Common myeloid progenitor, CD34-positive (primary cell): ENCODE data around the gene GFRA1.
"Not testable (repeated sequence)": the region's sequence is repeated elsewhere in the genome, so short reads cannot be mapped to it uniquely, and the experiment has no call there.

Experiments
- CTCF ChIA-PET: fragments of 350-600 bp; sonication (Branson Sonifier 250); formaldehyde crosslinking; loops from one replicate; lab custom pipeline; 2021; ENCODE audit warnings: antibody characterized with exemption; lab: Charles Lee
- POLR2A ChIA-PET: fragments of 350-600 bp; sonication (Branson Sonifier 250); formaldehyde crosslinking; loops from one replicate; lab custom pipeline; 2021; ENCODE audit warnings: antibody characterized with exemption; lab: Charles Lee
- DNase-seq, 3 donors: peaks; one replicate each; pipeline versions ENCODE4 v3.0.0 to v3.0.0-alpha.2; 2013
- H3K27ac ChIP-seq, 2 experiments: 1 replicate in 1 of 2; 2 replicates in 1 of 2; pipeline ENCODE4 v1.7.0; 2013; ENCODE audit warnings: inconsistent platforms in 2 of 2, low read length in 2 of 2, mild to moderate bottlenecking in 2 of 2, low read depth in 1 of 2, moderate library complexity in 1 of 2; ENCODE audit not compliant: severe bottlenecking in 2 of 2, insufficient read depth in 1 of 2, poor library complexity in 1 of 2
- H3K27me3 ChIP-seq, 5 experiments: replicated peaks in 2 of 5; 1 replicate in 3 of 5; 2 replicates in 2 of 5; pipeline versions ENCODE4 v1.6.1 to v1.7.0; 2013; ENCODE audit warnings: low read length in 4 of 5, mild to moderate bottlenecking in 2 of 5, moderate library complexity in 2 of 5, inconsistent platforms in 1 of 5; ENCODE audit not compliant: insufficient read depth in 5 of 5, control insufficient read depth in 4 of 5
- H3K36me3 ChIP-seq, 4 experiments: 1 replicate in 2 of 4; 2 replicates in 2 of 4; pipeline versions ENCODE4 v1.6.1 to v1.7.0; 2013; ENCODE audit warnings: low read length in 3 of 4, control low read depth in 1 of 4, mild to moderate bottlenecking in 1 of 4; ENCODE audit not compliant: control insufficient read depth in 4 of 4, insufficient read depth in 4 of 4
- H3K4me1 ChIP-seq, 4 experiments: 1 replicate in 3 of 4; 2 replicates in 1 of 4; pipeline versions ENCODE4 v1.6.1 to v1.7.1; 2013; ENCODE audit warnings: low read length in 3 of 4, mild to moderate bottlenecking in 3 of 4, control low read depth in 1 of 4, inconsistent platforms in 1 of 4, moderate library complexity in 1 of 4; ENCODE audit not compliant: control insufficient read depth in 4 of 4, insufficient read depth in 4 of 4; ENCODE audit errors: control extremely low read depth in 1 of 4
- H3K4me3 ChIP-seq, 7 experiments: 1 replicate in 4 of 7; 2 replicates in 3 of 7; pipeline versions ENCODE4 v1.5.1 to v1.7.0; 2013; ENCODE audit warnings: mild to moderate bottlenecking in 7 of 7, low read length in 6 of 7, moderate library complexity in 6 of 7, inconsistent platforms in 2 of 7, low read depth in 2 of 7, control low read depth in 1 of 7; ENCODE audit not compliant: insufficient read depth in 4 of 7, control insufficient read depth in 1 of 7; ENCODE audit errors: extremely low read depth in 1 of 7
- H3K9me3 ChIP-seq, 5 experiments: 1 replicate in 4 of 5; 2 replicates in 1 of 5; pipeline versions ENCODE4 v1.6.1 to v1.7.1; 2013; ENCODE audit warnings: low read length in 4 of 5, mild to moderate bottlenecking in 2 of 5, inconsistent platforms in 1 of 5, low read depth in 1 of 5, moderate library complexity in 1 of 5; ENCODE audit not compliant: control insufficient read depth in 4 of 5, insufficient read depth in 2 of 5; ENCODE audit errors: control extremely low read depth in 1 of 5
- WGBS: methylation state at CpG from one replicate; pipeline ENCODE4 v1.1.5; 2013; ENCODE audit not compliant: insufficient coverage; 5-methylcytosine and 5-hydroxymethylcytosine counted together

The GFRA1 gene

DNA sequence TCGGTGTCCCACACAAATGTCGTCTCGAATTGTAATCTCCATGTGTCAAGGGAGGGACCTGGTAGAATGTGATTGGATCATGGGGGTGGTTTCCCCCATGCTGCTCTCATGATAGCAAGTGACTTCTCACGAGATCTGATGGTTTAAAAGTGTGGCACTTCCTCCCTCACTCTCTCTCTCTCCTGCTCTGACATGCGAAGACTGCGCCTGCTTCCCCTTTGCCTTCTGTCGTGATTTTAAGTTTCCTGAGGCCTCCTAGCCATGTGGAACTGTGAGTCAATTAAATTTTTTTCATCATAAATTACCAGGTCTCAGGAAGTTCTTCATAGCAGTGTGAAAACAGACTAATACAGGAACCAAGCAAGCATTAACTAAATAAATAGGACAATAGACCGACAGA is 229.1 kb downstream of the GFRA1 start:
- Histone ChIP-seq H3K9me3 (peaks cover 0 to 1% (median 0%) of the 10 kb centered on the region in 5 experiments), H3K36me3 (no peaks in the 10 kb centered on the region), H3K4me1 (peaks cover 0 to 9% (median 4%) of the 10 kb centered on the region in 4 experiments), H3K27me3 (no peaks in the 10 kb centered on the region), H3K27ac (no peak overlapping the region), H3K4me3 (no peak overlapping the region)
- 35% methylated on average over 6 of the region's 8 CpGs for WGBS
- ChIA-PET CTCF (interaction anchor here (1.4 kb wide), 1 partner anchor 34 kb away, joined by 3 read pairs; no protein-coding TSS in a partner anchor), POLR2A (no interaction called here)
- DNase-seq = peak; percentile 25 to 72 (median 66)

GRCh38 chr10:116043304-116043703 is 229.7 kb downstream of the GFRA1 start:
- Histone ChIP-seq H3K9me3 (peaks cover 0 to 1% (median 0%) of the 10 kb centered on the region in 5 experiments), H3K4me3 (no peak overlapping the region), H3K4me1 (peaks cover 0 to 9% (median 4%) of the 10 kb centered on the region in 4 experiments), H3K36me3 (no peaks in the 10 kb centered on the region), H3K27ac (no peak overlapping the region), H3K27me3 (no peaks in the 10 kb centered on the region)
- no peak for DNase-seq
- CTCF ChIA-PET = interaction anchor here (1.4 kb wide), 1 partner anchor 34 kb away, joined by 3 read pairs; no protein-coding TSS in a partner anchor
- 100% methylated on average over 1 of the region's 3 CpGs for WGBS
- POLR2A ChIA-PET = no interaction called here

- peaks cover 0 to 9% (median 4%) of the 10 kb centered on the region in 4 experiments for H3K4me1 ChIP-seq
- CTCF ChIA-PET = no interaction called here
- H3K27me3 ChIP-seq = no peaks in the 10 kb centered on the region
- POLR2A ChIA-PET = interaction anchor here (0.6 kb wide), 1 partner anchor 140 kb away, joined by 3 read pairs; no protein-coding TSS in a partner anchor
- no peak for DNase-seq
- H3K4me3 ChIP-seq = no peak overlapping the region
- H3K9me3 ChIP-seq = peaks cover 0 to 1% (median 0%) of the 10 kb centered on the region in 5 experiments
- 100% methylated on average over 4 of the region's 4 CpGs for whole genome bisulfite sequencing
- no peak overlapping the region for H3K27ac ChIP-seq
- no peaks in the 10 kb centered on the region for H3K36me3 ChIP-seq
Measured at GRCh38 chr10:116041948-116042347, 231.1 kb downstream of the GFRA1 start.

DNA sequence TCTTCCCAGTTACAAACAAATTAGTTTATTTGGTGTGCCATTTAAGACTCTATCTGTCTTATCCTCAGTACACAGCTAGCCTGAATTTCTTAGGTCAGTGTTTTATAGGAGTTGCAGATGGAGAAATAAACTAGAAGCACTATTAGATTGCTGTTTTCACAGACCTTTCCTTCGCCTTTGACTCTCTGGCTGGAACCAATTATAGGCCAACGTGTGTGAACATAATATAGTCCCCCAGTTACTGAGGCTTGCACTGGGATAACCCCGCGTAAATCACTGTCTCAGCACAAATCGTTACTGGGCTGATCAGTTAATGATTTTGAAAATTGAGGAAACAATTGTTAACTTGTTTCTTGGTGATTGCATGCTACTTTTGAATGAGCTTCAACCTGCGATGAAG is 233.4 kb downstream of the GFRA1 start:
- no peaks in the 10 kb centered on the region for H3K36me3 ChIP-seq
- no peak for DNase-seq
- H3K4me3 ChIP-seq = no peak overlapping the region
- no peaks in the 10 kb centered on the region for H3K27me3 ChIP-seq
- ChIA-PET POLR2A (no interaction called here), CTCF (no interaction called here)
- peaks cover 0 to 6% (median 3%) of the 10 kb centered on the region in 4 experiments for H3K4me1 ChIP-seq
- no peak overlapping the region for H3K27ac ChIP-seq
- WGBS = 95% methylated on average over 5 of the region's 6 CpGs
- peaks cover 0 to 1% (median 0%) of the 10 kb centered on the region in 5 experiments for H3K9me3 ChIP-seq

- WGBS = 79% methylated on average over 3 of the region's 3 CpGs
- Histone ChIP-seq H3K4me3 (no peak overlapping the region), H3K27me3 (no peaks in the 10 kb centered on the region), H3K27ac (no peak overlapping the region), H3K4me1 (no peaks in the 10 kb centered on the region), H3K9me3 (peaks cover 0 to 1% (median 0%) of the 10 kb centered on the region in 5 experiments), H3K36me3 (no peaks in the 10 kb centered on the region)
- DNase-seq = no peak
- CTCF ChIA-PET = no interaction called here
- POLR2A ChIA-PET = no interaction called here
Measured at GRCh38 chr10:116038259-116038658, 234.7 kb downstream of the GFRA1 start.

DNA sequence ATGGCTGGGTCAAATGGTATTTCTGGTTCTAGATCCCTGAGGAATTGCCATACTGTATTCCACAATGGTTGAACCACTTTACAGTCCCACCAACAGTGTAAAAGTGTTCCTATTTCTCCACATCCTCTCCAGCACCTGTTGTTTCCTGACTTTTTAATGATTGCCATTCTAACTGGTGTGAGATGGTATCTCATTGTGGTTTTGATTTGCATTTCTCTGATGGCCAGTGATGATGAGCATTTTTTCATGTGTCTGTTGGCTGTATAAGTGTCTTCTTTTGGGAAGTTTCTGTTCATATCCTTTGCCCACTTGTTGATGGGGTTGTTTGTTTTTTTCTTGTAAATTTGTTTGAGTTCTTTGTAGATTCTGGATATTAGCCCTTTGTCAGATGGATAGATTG is 237.6 kb downstream of the GFRA1 start:
- H3K4me3 ChIP-seq, DNase-seq, H3K36me3 ChIP-seq, CTCF ChIA-PET, H3K27me3 ChIP-seq, H3K4me1 ChIP-seq, H3K27ac ChIP-seq, H3K9me3 ChIP-seq, POLR2A ChIA-PET: not testable (repeated sequence)

DNA sequence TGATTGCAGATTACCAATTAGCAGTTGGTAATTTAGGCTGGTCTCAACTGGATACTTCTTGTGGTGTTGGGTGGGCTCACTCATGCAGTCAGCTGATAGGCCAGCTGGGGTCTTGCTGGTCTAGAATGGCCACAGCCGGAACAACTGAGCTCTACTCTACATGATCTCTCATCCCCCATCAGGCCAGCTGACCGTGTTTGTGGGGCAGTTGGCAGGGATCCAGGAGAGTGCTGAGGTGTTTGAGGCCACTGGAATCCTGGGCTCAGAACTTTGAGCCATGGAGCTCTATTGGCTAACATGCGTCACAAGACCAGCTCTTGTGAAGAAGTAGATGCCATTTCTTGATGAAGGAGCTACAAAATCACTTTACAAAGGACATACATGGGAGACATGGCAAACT is 242.4 kb downstream of the GFRA1 start:
- H3K27ac ChIP-seq = no peak overlapping the region
- DNase-seq = no peak
- peaks cover 0 to 4% (median 0%) of the 10 kb centered on the region in 5 experiments for H3K9me3 ChIP-seq
- CTCF ChIA-PET = no interaction called here
- WGBS = 80% methylated on average over 1 of the region's 3 CpGs
- POLR2A ChIA-PET = no interaction called here
- no peaks in the 10 kb centered on the region for H3K36me3 ChIP-seq
- no peaks in the 10 kb centered on the region for H3K4me1 ChIP-seq
- H3K27me3 ChIP-seq = no peaks in the 10 kb centered on the region
- no peak overlapping the region for H3K4me3 ChIP-seq
